Naive thymus-derived CD8-positive, alpha-beta T cell (primary cell): Measurements from ENCODE around the gene CFAP251. TPM values are rescaled to one million over a fixed set of nuclear protein-coding genes. Genes with fewer than 3 reads are reported as not detected.

Experiments
- ATAC-seq, 2 donors: fragments of 150-1000 bp; cut with Tn5 transposase in 1 of 2; sonication (Bioruptor Pico), chemical (Tn5 transposase) in 1 of 2; 1 replicate in 1 of 2; 2 replicates in 1 of 2; pipeline ENCODE4 v1.10.0; 2021; ENCODE audit warnings: mild to moderate bottlenecking in 2 of 2, moderate library complexity in 2 of 2
- POLR2A ChIA-PET: fragments of 350-600 bp; sonication (Branson Sonifier 250); formaldehyde crosslinking; loops from one replicate; lab custom pipeline; 2021; ENCODE audit warnings: antibody characterized with exemption; lab: Charles Lee
- DNase-seq, 10 donors: peaks; one replicate each; pipeline versions ENCODE4 v3.0.0 to v3.0.0-alpha.2; 2020 to 2022
- H3K27ac Mint-ChIP-seq, 10 donors: one replicate each; pipeline ENCODE4 v1.8.0; 2020 to 2022; ENCODE audit warnings: mild to moderate bottlenecking in 10 of 10, mixed read lengths in 10 of 10, moderate library complexity in 4 of 10, inconsistent platforms in 1 of 10
- H3K27me3 Mint-ChIP-seq, 5 donors: one replicate each; pipeline ENCODE4 v1.8.0; 2021 to 2022; ENCODE audit warnings: mixed read lengths in 5 of 5
- H3K36me3 Mint-ChIP-seq, 3 donors: one replicate each; pipeline ENCODE4 v1.8.0; 2020 to 2022; ENCODE audit warnings: mixed read lengths in 3 of 3, mild to moderate bottlenecking in 2 of 3, inconsistent platforms in 1 of 3
- H3K4me1 Mint-ChIP-seq, 4 donors: one replicate each; pipeline ENCODE4 v1.8.0; 2021 to 2022; ENCODE audit warnings: mixed read lengths in 4 of 4
- H3K4me3 Mint-ChIP-seq, 10 donors: one replicate each; pipeline ENCODE4 v1.8.0; 2020 to 2022; ENCODE audit warnings: mild to moderate bottlenecking in 10 of 10, mixed read lengths in 10 of 10, moderate library complexity in 6 of 10, inconsistent platforms in 1 of 10
- H3K9me3 Mint-ChIP-seq, 9 donors: one replicate each; pipeline ENCODE4 v1.8.0; 2020 to 2022; ENCODE audit warnings: mixed read lengths in 9 of 9, mild to moderate bottlenecking in 3 of 9, inconsistent platforms in 1 of 9, moderate library complexity in 1 of 9
- polyA plus RNA-seq, 3 donors: library from polyadenylated mRNA; unstranded; fragments of 300-500 nt; fragmentation: Illumina TruSeq; gene quantifications; one replicate each; pipeline ENCODE4 v1.2.3, GENCODE V29; 2021
- total RNA-seq, 8 experiments: library from RNA in 2 of 8; stranded (reverse) in 2 of 8; gene quantifications; one replicate each; pipeline ENCODE4 v1.2.3 and lab custom pipeline; 2021 to 2026

The CFAP251 gene
- total and polyA plus RNA-seq, 5 experiments from 2014 or later = 0.03 to 0.82 (median 0.28) TPM; not detected in 1

DNA sequence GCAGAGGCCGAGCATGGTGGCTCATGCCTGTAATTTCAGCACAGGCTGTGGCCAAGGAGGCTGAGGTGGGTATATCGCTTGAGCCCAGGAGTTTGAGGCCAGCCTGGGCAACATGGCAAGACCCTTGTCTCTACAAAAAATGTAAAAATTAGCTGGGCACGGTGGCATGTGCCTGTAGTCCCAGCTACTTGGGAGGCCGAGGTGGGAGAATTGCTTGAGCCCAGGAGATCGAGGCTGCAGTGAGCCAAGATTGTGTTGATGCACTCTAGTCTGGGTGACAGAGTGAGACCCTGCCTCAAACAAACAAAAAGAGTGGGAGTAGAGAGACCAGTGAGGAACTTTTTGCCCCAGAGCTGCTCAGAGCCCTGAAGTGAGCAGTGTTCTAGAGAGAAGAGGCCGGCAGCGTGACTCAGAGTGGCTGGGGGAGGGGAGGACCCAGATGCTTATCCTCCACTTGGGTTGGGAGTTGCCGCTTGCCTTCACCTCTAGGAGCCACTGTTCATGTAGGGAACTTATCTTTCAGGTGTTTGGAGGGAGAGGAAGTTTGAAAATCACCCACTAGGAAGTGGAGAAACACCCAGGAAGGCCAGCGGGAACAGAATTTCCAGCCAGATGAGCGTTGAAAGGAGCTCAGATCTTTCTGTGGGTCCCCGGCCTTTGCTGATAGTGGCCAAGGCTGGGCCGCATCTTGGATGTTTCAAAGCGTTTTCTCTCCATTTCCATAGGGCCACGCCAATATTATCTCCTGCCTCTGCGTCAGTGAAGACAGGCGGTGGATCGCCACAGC, 15.3 kb downstream of the CFAP251 start:
- DNase-seq = no peak
- Mint-ChIP-seq H3K4me1 (peaks cover 6 to 14% (median 7%) of the 10 kb centered on the region in 4 donors), H3K27ac (peak overlapping the region in 3 of 10 donors; percentile 49 to 63 (median 62)), H3K36me3 (peaks cover 0 to 4% (median 0%) of the 10 kb centered on the region in 3 donors), H3K4me3 (no peak overlapping the region), H3K9me3 (peaks cover 0 to 4% (median 0%) of the 10 kb centered on the region in 9 donors), H3K27me3 (peaks cover 0 to 3% (median 0%) of the 10 kb centered on the region in 5 donors)
- no peak for ATAC-seq
- POLR2A ChIA-PET = no interaction called here

GRCh38 chr12:121934309-121934664, 15.9 kb downstream of the CFAP251 start:
- Mint-ChIP-seq H3K36me3 (peaks cover 0 to 7% (median 0%) of the 10 kb centered on the region in 3 donors), H3K27ac (peak overlapping the region in 1 of 10 donors; percentile 62), H3K4me3 (no peak overlapping the region), H3K4me1 (peaks cover 6 to 18% (median 9%) of the 10 kb centered on the region in 4 donors), H3K27me3 (peaks cover 0 to 3% (median 0%) of the 10 kb centered on the region in 5 donors), H3K9me3 (peaks cover 0 to 4% (median 0%) of the 10 kb centered on the region in 9 donors)
- ATAC-seq = no peak
- POLR2A ChIA-PET = no interaction called here
- no peak for DNase-seq

- H3K9me3 Mint-ChIP-seq = peaks cover 0 to 4% (median 0%) of the 10 kb centered on the region in 9 donors
- DNase-seq (peak in 2 of 10 donors; percentile 7 to 10), ATAC-seq (peak in 1 of 2 donors; percentile 63)
- H3K27me3 Mint-ChIP-seq = no peaks in the 10 kb centered on the region
- H3K36me3 Mint-ChIP-seq = peaks cover 0 to 7% (median 0%) of the 10 kb centered on the region in 3 donors
- H3K4me3 Mint-ChIP-seq = no peak overlapping the region
- H3K4me1 Mint-ChIP-seq = peaks cover 6 to 12% (median 8%) of the 10 kb centered on the region in 4 donors
- POLR2A ChIA-PET = no interaction called here
- peak overlapping the region in 4 of 10 donors; percentile 14 to 81 (median 31) for H3K27ac Mint-ChIP-seq
Observed at GRCh38 chr12:121937654-121938053, 19.3 kb downstream of the CFAP251 start.

DNA sequence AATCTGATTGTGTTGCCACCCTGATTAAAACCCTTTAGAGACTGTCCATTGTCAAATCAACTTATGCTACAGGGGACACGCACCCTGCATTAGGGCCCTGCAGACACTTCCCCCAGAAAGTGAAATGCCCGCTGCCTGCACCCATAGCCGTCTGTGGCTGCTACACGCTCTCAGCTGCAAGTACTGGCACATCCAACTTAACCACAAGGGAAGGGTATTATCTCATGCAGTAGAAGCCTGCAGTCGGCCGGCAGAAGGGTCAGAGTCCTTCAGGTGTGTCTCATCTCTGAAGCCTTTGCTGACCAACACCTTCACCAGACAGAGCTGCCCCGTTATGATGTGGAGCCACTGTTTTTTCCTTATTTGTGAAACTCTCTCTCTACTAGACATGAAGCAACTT, 20.8 kb downstream of the CFAP251 start:
- ATAC-seq (no peak), DNase-seq (no peak)
- H3K36me3 Mint-ChIP-seq = peaks cover 0 to 7% (median 0%) of the 10 kb centered on the region in 3 donors
- peaks cover 0 to 4% (median 0%) of the 10 kb centered on the region in 9 donors for H3K9me3 Mint-ChIP-seq
- H3K27ac Mint-ChIP-seq = no peak overlapping the region
- no peaks in the 10 kb centered on the region for H3K27me3 Mint-ChIP-seq
- POLR2A ChIA-PET = no interaction called here
- H3K4me3 Mint-ChIP-seq = no peak overlapping the region
- H3K4me1 Mint-ChIP-seq = peaks cover 3 to 12% (median 8%) of the 10 kb centered on the region in 4 donors

DNA sequence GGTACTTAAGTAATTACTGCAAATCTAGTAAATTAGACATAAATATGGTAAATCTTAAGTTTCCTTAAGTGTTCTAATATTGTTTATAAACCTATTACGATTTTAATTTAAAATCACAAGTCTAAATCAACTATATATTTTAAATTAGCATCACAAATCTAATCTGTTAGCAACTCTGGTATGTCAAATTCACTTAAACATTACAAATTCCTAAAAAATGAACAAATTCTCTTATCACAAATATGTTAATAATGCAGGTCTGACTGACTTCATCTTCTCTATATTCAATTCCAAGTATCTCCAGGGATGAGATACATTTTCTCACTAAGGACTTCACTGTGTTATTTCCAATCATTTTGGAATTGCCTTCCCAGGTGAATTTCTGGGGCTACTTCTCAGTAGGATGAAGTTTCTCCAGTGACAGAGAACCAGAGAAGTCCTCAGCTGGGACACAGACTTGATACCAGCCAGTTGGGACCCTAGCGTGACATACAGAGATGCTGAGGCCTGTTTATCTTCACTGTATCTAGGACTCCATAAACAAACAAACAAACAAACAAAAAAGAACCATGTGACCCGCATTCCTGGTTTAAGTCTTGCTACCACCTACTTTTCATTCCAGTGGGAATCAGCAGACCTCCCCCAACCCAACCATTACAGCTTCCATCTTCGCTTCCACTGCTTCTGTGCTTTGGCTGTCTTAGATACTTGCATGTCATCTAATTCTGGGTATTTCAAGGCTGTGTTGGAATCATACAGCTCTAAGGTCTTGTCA, 21.8 kb downstream of the CFAP251 start:
- peaks cover 0 to 4% (median 0%) of the 10 kb centered on the region in 9 donors for H3K9me3 Mint-ChIP-seq
- POLR2A ChIA-PET = no interaction called here

DNA sequence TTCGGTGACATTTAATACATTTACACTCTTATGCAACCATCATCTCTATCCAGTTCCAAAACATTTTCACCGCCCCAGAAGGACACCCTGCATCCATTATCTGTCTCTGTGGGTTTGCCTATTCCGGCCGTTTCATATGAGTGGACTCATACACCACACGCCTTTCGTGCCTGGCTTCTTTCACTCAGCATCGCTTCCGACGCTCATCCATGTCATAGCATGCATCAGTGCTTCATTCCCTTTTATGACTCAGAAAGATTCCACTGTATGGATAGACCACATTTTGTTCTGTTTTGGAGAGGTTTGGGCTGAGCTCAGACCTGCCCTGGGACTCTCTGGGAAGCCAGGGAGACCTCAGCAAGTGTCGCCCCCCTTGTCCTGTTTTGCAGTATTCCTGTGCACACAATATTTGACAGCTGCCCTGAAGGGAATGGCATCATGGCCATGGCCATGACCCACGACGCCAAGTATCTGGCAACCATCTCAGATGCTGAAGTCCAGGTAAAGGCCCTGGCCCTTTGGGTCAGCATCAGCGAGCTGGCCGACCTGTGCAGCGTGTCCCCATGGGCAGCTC, 23.8 kb downstream of the CFAP251 start:
- no peak overlapping the region for H3K4me3 Mint-ChIP-seq
- ATAC-seq (no peak), DNase-seq (no peak)
- H3K27me3 Mint-ChIP-seq = no peaks in the 10 kb centered on the region
- H3K27ac Mint-ChIP-seq = peak overlapping the region in 1 of 10 donors; percentile 3
- peaks cover 3 to 12% (median 8%) of the 10 kb centered on the region in 4 donors for H3K4me1 Mint-ChIP-seq
- peaks cover 0 to 4% (median 0%) of the 10 kb centered on the region in 9 donors for H3K9me3 Mint-ChIP-seq
- POLR2A ChIA-PET = no interaction called here
- peaks cover 0 to 7% (median 0%) of the 10 kb centered on the region in 3 donors for H3K36me3 Mint-ChIP-seq

More for the DNA sequence above, 21.8 kb downstream of the CFAP251 start:
- DNase-seq = no peak
- H3K4me3 Mint-ChIP-seq = no peak overlapping the region
- no peak for ATAC-seq
- H3K27ac Mint-ChIP-seq = peak overlapping the region in 1 of 10 donors; percentile 68
- H3K36me3 Mint-ChIP-seq = peaks cover 0 to 7% (median 0%) of the 10 kb centered on the region in 3 donors
- no peaks in the 10 kb centered on the region for H3K27me3 Mint-ChIP-seq
- H3K4me1 Mint-ChIP-seq = peaks cover 3 to 12% (median 8%) of the 10 kb centered on the region in 4 donors

DNA sequence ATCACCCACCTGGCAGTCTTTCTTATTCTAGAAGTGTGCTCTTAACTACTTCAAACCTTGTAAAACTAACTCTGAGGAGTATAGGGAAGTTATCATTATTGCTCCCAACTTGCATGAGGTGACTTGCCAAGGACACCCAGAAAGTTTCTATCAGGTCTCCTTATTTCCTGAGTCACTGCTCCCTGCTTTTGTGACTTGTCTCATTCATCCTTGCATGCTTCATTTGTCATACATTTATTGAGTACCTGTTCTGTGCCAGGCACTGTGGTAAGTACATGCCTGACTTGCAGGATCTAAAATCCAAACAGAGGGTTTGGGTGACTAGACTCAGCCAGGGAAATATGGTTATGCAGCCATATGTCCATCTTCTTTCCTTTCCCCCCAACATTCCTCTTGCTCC, 25.5 kb downstream of the CFAP251 start:
- ATAC-seq = no peak
- POLR2A ChIA-PET = no interaction called here
- H3K4me3 Mint-ChIP-seq = no peak overlapping the region
- H3K4me1 Mint-ChIP-seq = peaks cover 0 to 6% (median 2%) of the 10 kb centered on the region in 4 donors
- peaks cover 0 to 2% (median 0%) of the 10 kb centered on the region in 3 donors for H3K36me3 Mint-ChIP-seq
- no peaks in the 10 kb centered on the region for H3K27me3 Mint-ChIP-seq
- H3K27ac Mint-ChIP-seq = no peak overlapping the region
- H3K9me3 Mint-ChIP-seq = no peaks in the 10 kb centered on the region
- no peak for DNase-seq

- Mint-ChIP-seq H3K27ac (no peak overlapping the region), H3K9me3 (no peaks in the 10 kb centered on the region), H3K36me3 (no peaks in the 10 kb centered on the region), H3K4me1 (no peaks in the 10 kb centered on the region), H3K4me3 (no peak overlapping the region), H3K27me3 (no peaks in the 10 kb centered on the region)
- DNase-seq (no peak), ATAC-seq (no peak)
- POLR2A ChIA-PET = no interaction called here
Observed at GRCh38 chr12:121946313-121947025, 28.1 kb downstream of the CFAP251 start.

- POLR2A ChIA-PET = no interaction called here
- ATAC-seq = no peak
- DNase-seq = no peak
- Mint-ChIP-seq H3K9me3 (no peaks in the 10 kb centered on the region), H3K36me3 (no peaks in the 10 kb centered on the region), H3K4me3 (no peak overlapping the region), H3K4me1 (no peaks in the 10 kb centered on the region), H3K27ac (no peak overlapping the region), H3K27me3 (no peaks in the 10 kb centered on the region)
Observed at GRCh38 chr12:121947981-121948380, 29.6 kb downstream of the CFAP251 start.

DNA sequence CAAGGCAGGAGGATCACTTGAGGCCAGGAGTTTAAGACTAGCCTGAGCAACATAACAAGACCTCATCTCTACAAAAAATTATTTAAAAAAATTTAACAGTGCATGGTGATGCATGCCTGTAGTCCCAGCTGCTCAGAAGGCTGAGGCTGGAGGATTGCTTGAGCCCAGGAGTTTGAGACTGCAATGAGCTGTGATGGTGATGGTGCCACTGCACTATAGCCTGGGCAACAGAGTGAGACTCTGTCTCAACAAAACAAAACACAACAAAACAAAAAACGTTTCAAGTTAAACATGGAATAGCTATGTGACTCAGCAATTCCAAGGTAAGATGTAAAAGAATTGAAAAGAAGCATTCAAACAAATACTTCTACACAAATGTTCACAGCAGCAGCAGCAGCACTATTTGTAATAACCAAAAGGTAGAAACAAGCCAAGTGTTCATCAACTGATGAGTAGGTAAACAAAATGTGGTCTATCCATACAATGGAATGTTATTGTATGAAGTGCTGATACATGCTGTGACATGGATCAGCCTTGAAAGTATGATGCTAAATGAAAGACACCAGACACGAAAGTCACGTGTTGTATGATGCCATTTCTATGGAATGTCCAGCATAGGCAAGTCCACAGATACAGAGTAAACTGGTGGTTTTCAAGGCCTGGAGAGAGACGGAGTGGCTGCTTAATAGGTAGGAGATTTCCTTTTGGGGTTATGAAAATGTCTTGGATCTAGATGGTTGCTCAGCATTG, 31.4 kb downstream of the CFAP251 start:
- ATAC-seq = no peak
- H3K4me1 Mint-ChIP-seq = no peaks in the 10 kb centered on the region
- no peak overlapping the region for H3K4me3 Mint-ChIP-seq
- H3K27ac Mint-ChIP-seq = no peak overlapping the region
- H3K27me3 Mint-ChIP-seq = no peaks in the 10 kb centered on the region
- H3K36me3 Mint-ChIP-seq = no peaks in the 10 kb centered on the region
- no peaks in the 10 kb centered on the region for H3K9me3 Mint-ChIP-seq
- POLR2A ChIA-PET = no interaction called here
- no peak for DNase-seq

DNA sequence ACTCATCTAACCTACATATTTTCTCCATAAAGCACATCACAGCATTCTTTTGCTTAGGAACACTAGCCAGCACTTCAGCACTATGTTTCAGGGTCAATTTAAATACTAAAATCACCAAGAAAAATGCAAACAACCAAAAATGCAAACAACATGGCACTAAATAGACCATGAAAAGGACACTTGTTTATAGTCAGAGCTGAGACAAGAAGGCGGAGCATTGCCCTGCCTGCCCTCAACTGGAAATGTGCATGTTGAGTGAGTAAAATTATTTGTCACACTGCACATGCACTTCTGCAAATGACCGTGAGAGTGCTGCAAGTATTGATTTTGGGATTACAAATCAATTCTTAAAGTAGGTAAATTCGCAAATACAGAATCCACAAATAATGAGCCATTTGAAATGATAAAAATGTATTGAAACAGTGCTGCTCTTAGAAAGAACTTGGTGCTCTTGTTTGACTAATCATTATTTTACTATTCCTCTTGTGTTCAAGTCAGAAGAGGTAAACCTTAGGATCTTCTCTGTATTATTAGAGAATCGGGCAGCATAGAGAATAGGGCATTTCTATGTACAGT, 34.8 kb downstream of the CFAP251 start:
- no peak for DNase-seq
- Mint-ChIP-seq H3K27me3 (peaks cover 0 to 3% (median 0%) of the 10 kb centered on the region in 5 donors), H3K9me3 (no peaks in the 10 kb centered on the region), H3K36me3 (no peaks in the 10 kb centered on the region), H3K4me1 (peaks cover 0 to 5% (median 0%) of the 10 kb centered on the region in 4 donors), H3K4me3 (no peak overlapping the region), H3K27ac (no peak overlapping the region)
- no peak for ATAC-seq
- POLR2A ChIA-PET = interaction anchor here (0.6 kb wide), 1 partner anchor 35 kb away, joined by 3 read pairs; no protein-coding TSS in a partner anchor
